AML-193 (cell line): Measurements from ENCODE around the gene CHMP4B.
A peak's percentile ranks its signal among the peaks of the same experiment; 100 is the strongest.

Experiments used
- DNase-seq, 2 experiments: peaks; one replicate each; lab custom pipeline; 2025; lab: John Stamatoyannopoulos, UW

Gene CHMP4B, protein sequence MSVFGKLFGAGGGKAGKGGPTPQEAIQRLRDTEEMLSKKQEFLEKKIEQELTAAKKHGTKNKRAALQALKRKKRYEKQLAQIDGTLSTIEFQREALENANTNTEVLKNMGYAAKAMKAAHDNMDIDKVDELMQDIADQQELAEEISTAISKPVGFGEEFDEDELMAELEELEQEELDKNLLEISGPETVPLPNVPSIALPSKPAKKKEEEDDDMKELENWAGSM

GRCh38 chr20:33810885-33811775 is at the start of gene CHMP4B:
TSS of gene CHMP4B (plus strand) at chr20:33811348. CDS start at chr20:33811469, 121 bp downstream.
- peak; percentile 96 to 98 for DNase-seq

DNA sequence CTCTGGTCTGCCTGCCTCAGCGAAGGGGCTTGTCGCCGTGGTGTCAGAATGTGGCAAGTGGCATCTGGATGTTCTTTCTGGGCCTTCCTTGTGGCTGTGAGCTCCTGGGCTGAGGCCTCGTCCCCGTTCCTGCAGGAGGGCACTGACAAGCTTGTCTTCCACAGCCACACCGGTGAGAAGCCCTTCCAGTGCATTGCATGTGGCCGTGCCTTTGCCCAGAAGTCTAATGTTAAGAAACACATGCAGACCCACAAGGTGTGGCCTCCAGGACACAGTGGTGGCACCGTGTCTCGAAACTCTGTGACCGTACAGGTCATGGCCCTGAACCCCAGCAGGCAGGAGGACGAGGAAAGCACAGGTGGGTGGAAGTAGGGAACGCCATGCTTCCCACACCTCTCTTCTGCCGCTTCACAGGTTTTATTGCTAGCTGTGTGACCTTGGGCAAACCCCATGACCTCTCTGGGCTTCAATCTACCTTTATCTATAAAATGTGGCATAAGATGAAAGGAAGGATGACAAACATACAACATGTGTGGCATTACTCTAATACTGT is 49.4 kb upstream of the CHMP4B start:
- no peak for DNase-seq

DNA sequence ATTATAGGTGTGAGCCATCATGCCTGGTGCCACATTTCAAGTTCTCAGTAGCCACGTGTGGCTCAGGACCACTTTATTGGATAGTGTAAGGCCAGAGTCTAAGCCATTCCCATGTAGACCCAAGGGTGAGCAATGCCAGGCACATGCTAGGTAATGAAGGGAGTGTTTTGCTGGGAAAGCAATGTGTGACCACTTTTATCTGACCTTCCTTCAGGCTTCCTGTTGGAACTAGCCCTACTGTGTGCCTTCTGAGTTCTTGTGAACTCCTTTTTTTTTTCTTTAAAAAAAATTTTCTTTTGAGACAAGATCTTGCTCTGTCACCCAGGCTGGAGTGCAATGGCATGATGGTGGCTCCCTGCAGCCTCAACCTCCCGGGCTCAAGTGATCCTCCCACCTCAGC is 46.0 kb upstream of the CHMP4B start:
- no peak for DNase-seq

DNA sequence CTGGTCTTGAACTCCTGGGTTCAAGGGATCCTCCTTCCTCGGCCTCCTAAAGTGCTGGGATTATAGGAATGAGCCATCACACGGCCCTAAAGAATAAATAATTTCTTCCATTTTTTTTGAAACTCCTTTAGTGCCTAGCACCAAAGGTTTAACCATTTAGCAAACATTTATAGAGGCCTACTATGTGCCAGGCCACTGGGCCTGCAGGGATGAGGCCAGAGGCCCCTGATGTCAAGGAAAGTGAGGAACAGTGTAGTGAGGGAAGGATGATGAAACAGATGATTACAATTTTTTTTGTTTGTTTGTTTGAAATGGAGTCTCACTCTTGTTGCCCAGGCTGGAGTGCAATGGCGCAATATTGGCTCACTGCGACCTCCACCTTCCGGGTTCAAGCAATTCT is 45.6 kb upstream of the CHMP4B start:
- DNase-seq, result no peak

GRCh38 chr20:33766686-33767085 is 44.5 kb upstream of the CHMP4B start:
- no peak for DNase-seq

DNA sequence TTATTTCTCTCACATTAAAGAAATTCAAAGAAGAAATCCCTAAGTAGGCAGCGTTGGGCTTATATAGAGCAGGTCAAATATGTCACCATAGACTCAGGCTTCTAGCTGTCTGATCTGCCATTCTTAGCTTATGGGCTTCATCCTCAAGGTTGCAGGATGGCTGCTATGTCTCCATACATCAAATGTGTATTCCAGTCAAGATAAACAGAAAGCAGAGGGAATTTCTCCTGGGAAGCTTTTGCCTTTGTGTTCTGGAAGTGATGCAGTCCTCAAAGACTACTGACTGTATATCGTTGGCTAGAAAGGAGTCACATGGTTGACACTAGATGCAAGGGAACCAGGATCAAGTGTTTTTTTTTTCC is 43.4 kb upstream of the CHMP4B start:
- DNase-seq, result no peak

DNA sequence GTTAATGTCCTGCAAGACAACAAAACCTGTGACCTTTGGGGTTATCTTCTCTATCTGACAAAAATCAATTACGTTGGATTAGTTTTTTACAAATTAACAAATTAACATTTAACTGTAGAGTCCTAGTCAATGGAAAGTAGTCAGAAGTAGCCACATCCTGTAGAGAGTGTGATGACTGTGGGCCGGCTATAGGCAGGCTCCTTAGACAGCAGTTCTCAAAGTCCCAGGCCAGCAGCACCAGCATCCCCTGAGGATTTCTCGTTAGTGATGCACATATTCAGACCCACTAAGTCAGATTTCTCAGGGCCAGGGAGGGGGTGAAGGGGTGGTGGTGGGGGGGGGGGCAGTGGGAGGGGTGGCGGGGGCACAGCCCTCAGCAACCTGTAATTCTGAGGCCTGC is 42.1 kb upstream of the CHMP4B start:
- no peak for DNase-seq

- no peak for DNase-seq
These were observed 41.1 kb upstream of the CHMP4B start for GRCh38 chr20:33770005-33770404.

DNA sequence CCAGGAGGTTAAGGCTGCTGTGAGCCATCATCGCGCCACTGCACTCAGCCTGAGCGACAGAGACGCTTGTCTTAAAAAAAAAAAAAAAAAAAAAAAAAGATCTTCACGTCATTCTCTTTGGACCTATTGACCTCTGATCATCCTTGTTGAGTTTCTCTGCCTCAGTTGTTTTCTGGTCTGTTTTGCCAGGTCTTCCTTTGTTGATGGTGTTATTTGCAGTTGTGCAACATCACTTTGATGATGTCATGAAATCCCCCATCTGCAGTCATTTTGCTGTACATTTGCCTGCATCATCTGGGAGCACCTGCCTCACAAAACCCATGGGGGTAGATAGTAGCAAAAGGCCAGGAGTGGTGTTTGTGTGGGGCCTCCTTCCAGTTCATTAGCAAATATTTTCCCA is 39.2 kb upstream of the CHMP4B start:
- DNase-seq, result no peak

- no peak for DNase-seq
These were observed 38.7 kb upstream of the CHMP4B start for GRCh38 chr20:33772439-33772838.

DNA sequence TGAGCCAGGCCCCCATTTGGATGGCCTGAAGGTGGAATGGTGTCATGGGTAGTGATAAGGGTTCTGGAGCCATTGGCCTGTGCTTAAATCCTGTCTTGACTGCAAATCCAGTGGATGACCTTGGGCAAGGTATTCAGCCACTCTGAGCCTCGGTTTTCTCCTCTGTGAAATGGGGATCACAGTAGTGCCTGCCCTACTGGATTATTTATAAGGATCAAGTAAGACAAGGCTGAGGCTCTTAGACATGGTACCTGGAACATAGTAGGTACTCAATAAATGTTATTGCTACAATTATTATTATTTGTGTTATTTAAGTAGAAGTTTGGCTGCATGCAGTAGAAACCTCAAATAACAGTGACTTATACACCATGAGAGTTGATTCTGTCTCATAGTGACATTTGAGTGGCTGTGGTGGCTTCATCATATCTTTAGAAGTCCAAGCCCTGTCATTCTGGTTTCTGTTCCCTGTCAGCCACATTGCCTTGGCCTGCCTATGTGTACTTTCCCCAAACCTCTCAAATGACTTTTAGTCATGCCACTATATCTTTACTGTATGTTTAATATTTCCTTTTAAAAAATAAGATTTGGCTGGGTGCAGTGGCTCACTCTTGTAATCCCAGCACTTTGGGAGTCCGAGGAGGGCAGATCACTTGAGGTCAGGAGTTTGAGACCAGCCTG is 37.6 kb upstream of the CHMP4B start:
- DNase-seq, result no peak

DNA sequence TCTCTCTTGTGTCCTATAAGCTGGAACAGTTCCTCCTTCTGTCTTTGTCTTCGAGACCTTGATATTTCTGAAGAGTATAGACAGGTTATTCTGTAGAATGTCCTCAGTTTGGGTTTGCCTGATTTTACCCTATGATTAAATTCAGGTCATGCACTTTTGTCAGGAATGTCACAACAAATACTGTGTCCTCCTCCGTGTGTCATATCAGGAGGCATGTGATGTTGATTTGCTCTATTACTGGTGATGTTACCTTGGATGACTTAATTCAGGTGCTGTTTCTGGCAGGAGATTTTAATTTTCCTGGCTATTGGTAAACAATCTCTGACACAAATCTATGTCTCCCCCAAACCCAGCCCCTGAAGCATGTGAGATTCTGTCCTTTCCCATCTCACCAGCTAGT is 33.3 kb upstream of the CHMP4B start:
- DNase-seq, result no peak

DNA sequence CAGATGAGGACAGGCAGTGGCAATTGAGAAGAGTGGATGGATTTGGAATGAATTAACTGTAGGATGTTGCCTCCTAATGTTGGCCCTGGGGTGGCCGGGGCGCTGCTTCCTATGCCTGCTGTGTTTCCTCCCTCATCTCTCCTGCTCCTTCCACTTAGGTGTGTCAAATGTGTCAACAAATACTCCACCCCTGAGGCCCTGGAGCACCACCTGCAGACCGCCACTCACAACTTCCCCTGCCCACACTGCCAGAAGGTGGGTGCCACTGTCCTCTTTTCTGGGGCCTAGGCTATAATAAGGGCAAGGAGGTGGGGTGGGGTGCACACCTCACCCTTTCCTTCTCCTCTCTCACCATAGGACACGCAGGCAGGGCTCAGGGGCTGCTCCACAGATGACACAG is 30.0 kb upstream of the CHMP4B start:
- no peak for DNase-seq

GRCh38 chr20:33781945-33782344 is 29.2 kb upstream of the CHMP4B start:
- DNase-seq, result no peak

DNA sequence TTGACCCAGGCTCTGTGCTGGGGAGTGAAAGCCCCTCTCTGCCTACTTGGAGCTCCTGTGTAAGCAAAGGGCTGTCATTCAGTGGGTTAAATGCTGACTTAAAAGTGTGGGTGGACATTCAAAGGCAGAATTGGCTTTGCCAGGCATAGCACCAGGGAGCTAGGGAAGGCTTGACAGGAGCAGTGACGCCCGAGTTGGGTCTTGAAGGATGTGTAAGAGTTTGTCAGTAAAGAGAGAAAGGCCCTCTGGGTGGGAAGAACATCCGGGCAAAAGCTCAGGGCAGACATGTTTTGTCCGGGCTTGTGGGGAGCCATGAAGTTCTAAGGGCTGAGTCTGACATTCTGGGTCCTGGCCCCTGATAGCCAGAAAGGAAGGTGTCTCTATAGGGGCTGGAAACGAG is 27.9 kb upstream of the CHMP4B start:
- no peak for DNase-seq

GRCh38 chr20:33783818-33784217 is 27.3 kb upstream of the CHMP4B start:
- DNase-seq, result no peak

DNA sequence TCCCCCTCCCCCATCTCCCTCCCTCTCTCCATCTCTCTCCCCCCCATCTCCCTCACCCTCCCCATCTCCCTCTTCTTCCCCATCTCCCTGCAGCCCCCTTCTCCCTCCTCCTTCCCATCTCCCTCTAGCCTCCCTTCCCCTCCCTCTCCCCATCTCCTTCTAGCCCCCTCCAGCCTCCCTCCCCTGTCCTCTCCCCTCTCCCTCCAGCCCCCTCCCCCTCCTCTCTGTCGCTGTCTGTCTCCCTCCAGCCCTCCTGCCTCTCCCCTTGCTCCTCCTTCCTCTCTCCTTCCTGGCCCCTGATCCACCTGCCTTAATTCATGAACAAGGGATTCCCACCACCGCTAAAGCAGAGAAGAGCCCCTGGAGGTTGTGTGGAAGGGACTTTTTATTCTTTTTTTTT is 26.9 kb upstream of the CHMP4B start:
- DNase-seq, result no peak

GRCh38 chr20:33785503-33785902 is 25.6 kb upstream of the CHMP4B start:
- no peak for DNase-seq

DNA sequence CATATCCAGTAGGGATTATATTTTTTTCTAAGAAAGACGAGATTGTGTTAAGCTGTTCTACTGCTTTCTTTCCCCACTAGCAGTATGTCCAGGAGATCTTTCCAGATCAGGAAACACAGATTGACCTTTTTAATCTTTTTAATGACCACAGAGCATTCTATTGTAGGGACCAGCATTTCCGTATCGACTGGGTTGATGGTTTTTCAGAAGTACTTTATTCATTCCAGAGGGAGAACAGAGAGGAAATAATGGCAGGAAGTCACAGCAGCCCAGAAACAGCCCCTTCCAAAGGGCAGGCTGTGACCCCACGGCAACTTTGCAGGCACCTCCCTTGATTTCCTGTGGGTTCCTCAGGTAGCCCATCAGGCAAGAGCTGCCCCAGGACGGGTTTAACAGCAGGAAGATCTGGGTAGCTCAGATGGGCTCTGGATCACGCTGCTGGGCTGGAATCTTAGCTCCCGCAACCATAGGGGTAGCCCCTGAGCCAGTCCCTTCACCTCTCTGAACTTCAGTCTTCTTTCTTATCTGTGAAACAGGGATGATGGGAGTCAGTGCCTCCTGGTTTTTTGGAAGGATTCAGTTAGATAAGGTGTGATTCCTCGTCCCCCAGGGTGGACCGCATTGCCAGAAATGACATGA is 23.8 kb upstream of the CHMP4B start:
- no peak for DNase-seq

- DNase-seq, result no peak
These were observed 22.6 kb upstream of the CHMP4B start for GRCh38 chr20:33788351-33789049.

- DNase-seq, result no peak
These were observed 21.9 kb upstream of the CHMP4B start for GRCh38 chr20:33789109-33789857.
